Mesothelial cell of epicardium (in vitro differentiated cells): ENCODE data around the gene ACOT8. TPM values are rescaled to one million over a fixed set of nuclear protein-coding genes. Genes with fewer than 3 reads are reported as not detected.
A peak's percentile ranks its signal among the peaks of the same experiment; 100 is the strongest.

ENCODE experiments used
- DNase-seq, 2 experiments: peaks; one replicate each; pipeline ENCODE4 v3.0.0; 2021; ENCODE audit warnings: low spot score in 2 of 2; ENCODE audit not compliant: unreplicated experiment in 2 of 2
- H3K27ac Mint-ChIP-seq: 2 replicates; pipeline ENCODE4 v1.8.0; 2021; ENCODE audit warnings: mixed read lengths
- H3K27me3 Mint-ChIP-seq: 2 replicates; pipeline ENCODE4 v1.8.0; 2021; ENCODE audit warnings: low read depth, mixed read lengths
- H3K36me3 Mint-ChIP-seq: 2 replicates; pipeline ENCODE4 v1.8.0; 2021; ENCODE audit warnings: mixed read lengths
- H3K4me1 Mint-ChIP-seq: 2 replicates; pipeline ENCODE4 v1.8.0; 2021; ENCODE audit warnings: mixed read lengths
- H3K4me3 Mint-ChIP-seq: 2 replicates; pipeline ENCODE4 v1.8.0; 2021; ENCODE audit warnings: mild to moderate bottlenecking, moderate library complexity, mixed read lengths
- H3K9me3 Mint-ChIP-seq: 2 replicates; pipeline ENCODE4 v1.8.0; 2021; ENCODE audit warnings: mixed read lengths
- CTCF ChIP-seq: fragments of 200-600 bp; sonication (generic); IDR thresholded peaks from one replicate; pipeline ENCODE4 v1.5.0; 2021; ENCODE audit warnings: antibody characterized with exemption; ENCODE audit not compliant: unreplicated experiment
- total RNA-seq: library from RNA; stranded (reverse); gene quantifications from 3 replicates; pipeline ENCODE4 v1.2.1, GENCODE V29; 2021

ACOT8 gene
- total RNA-seq, 1 donor from 2014 or later: 20.6 TPM

GRCh38 chr20:45894797-45895196, 37.6 kb upstream of the ACOT8 start:
- no peaks in the 10 kb centered on the region for H3K9me3 Mint-ChIP-seq
- H3K36me3 Mint-ChIP-seq: peaks cover 10% of the 10 kb centered on the region
- H3K27me3 Mint-ChIP-seq: no peaks in the 10 kb centered on the region
- H3K4me3 Mint-ChIP-seq: no peak overlapping the region
- peaks cover 12% of the 10 kb centered on the region for H3K4me1 Mint-ChIP-seq
- TF ChIP-seq CTCF: no peak
- no peak for DNase-seq
- no peak overlapping the region for H3K27ac Mint-ChIP-seq

- no peaks in the 10 kb centered on the region for H3K27me3 Mint-ChIP-seq
- H3K4me3 Mint-ChIP-seq: no peak overlapping the region
- no peak for DNase-seq
- peaks cover 14% of the 10 kb centered on the region for H3K4me1 Mint-ChIP-seq
- no peak for TF ChIP-seq CTCF
- peaks cover 7% of the 10 kb centered on the region for H3K36me3 Mint-ChIP-seq
- no peaks in the 10 kb centered on the region for H3K9me3 Mint-ChIP-seq
- H3K27ac Mint-ChIP-seq: no peak overlapping the region
These were observed 36.6 kb upstream of the ACOT8 start for GRCh38 chr20:45893831-45894230.

GRCh38 chr20:45892828-45893500, 35.8 kb upstream of the ACOT8 start:
- no peak for TF ChIP-seq CTCF
- H3K27ac Mint-ChIP-seq: peak overlapping the region; percentile 16
- H3K36me3 Mint-ChIP-seq: peaks cover 3% of the 10 kb centered on the region
- H3K4me3 Mint-ChIP-seq: peak overlapping the region; percentile 92
- peaks cover 14% of the 10 kb centered on the region for H3K4me1 Mint-ChIP-seq
- DNase-seq: no peak
- H3K27me3 Mint-ChIP-seq: no peaks in the 10 kb centered on the region
- no peaks in the 10 kb centered on the region for H3K9me3 Mint-ChIP-seq

GRCh38 chr20:45892049-45892825, 35.0 kb upstream of the ACOT8 start:
- peaks cover 14% of the 10 kb centered on the region for H3K4me1 Mint-ChIP-seq
- peak overlapping the region; percentile 72 for H3K27ac Mint-ChIP-seq
- no peak for DNase-seq
- no peaks in the 10 kb centered on the region for H3K9me3 Mint-ChIP-seq
- no peak for TF ChIP-seq CTCF
- H3K36me3 Mint-ChIP-seq: no peaks in the 10 kb centered on the region
- H3K27me3 Mint-ChIP-seq: no peaks in the 10 kb centered on the region
- peak overlapping the region; percentile 92 for H3K4me3 Mint-ChIP-seq

GRCh38 chr20:45890985-45891983, 34.1 kb upstream of the ACOT8 start, which contains the start of the genes CTSA and NEURL2:
CTSA (plus strand) TSS chr20:45891335; CDS start chr20:45891569, 234 bp downstream.
NEURL2 (minus strand) TSS chr20:45891208; CDS start chr20:45890991, 217 bp downstream.
- TF ChIP-seq CTCF: no peak
- peak; percentile 63 to 80 for DNase-seq
- Mint-ChIP-seq H3K4me1 (peaks cover 14% of the 10 kb centered on the region), H3K9me3 (no peaks in the 10 kb centered on the region), H3K36me3 (peaks cover under 1% of the 10 kb centered on the region), H3K27ac (peak within 1 kb of the TSS; percentile 96), H3K4me3 (peak within 1 kb of the TSS; percentile 92), H3K27me3 (no peaks in the 10 kb centered on the region)
